OCI-LY7 (cell line): ENCODE results near the gene DAGLA. TPM values are rescaled to one million over a fixed set of nuclear protein-coding genes. Genes with fewer than 3 reads are reported as not detected.

ENCODE experiments used
- BruUV-seq: library from RNA; stranded (reverse); fragments of 400-500 nt; replicated peaks from 2 replicates; lab custom pipeline; 2021; lab: Mats Ljungman, UMichigan
- CTCF ChIA-PET: fragments of 300-600 bp; sonication (Branson Sonifier 250); formaldehyde crosslinking; loops from one replicate; lab custom pipeline; 2022; ENCODE audit warnings: antibody characterized with exemption; ENCODE audit not compliant: unreplicated experiment; lab: Charles Lee
- POLR2A ChIA-PET: fragments of 300-600 bp; sonication (Branson Sonifier 250); formaldehyde crosslinking; loops from one replicate; lab custom pipeline; 2022; ENCODE audit warnings: antibody characterized with exemption; lab: Charles Lee
- DNase-seq: peaks from one replicate; pipeline ENCODE4 v3.0.0-alpha.2; 2015; ENCODE audit warnings: low spot score
- H2AFZ ChIP-seq: fragments of 200-600 bp; sonication (generic), shearing (Covaris generic); 2 replicates; pipeline ENCODE4 v1.6.1; 2014; ENCODE audit warnings: mild to moderate bottlenecking, antibody characterized with exemption, low read length, moderate library complexity
- H3K27ac ChIP-seq: fragments of 200-600 bp; sonication (generic); 2 replicates; pipeline ENCODE4 v1.5.1; 2014; ENCODE audit warnings: mixed run types, low read depth, mild to moderate bottlenecking, moderate library complexity, low read length, inconsistent platforms; ENCODE audit not compliant: poor library complexity, severe bottlenecking
- H3K36me3 ChIP-seq: fragments of 200-600 bp; sonication (generic); 2 replicates; pipeline ENCODE4 v1.6.1; 2014; ENCODE audit warnings: mild to moderate bottlenecking, antibody characterized with exemption, low read length, moderate library complexity, mixed read lengths; ENCODE audit not compliant: insufficient read depth
- H3K4me1 ChIP-seq: fragments of 200-600 bp; sonication (generic); 2 replicates; pipeline ENCODE4 v1.5.1; 2014; ENCODE audit warnings: mild to moderate bottlenecking, low read length; ENCODE audit not compliant: insufficient read depth, poor library complexity, severe bottlenecking
- H3K4me2 ChIP-seq: fragments of 200-600 bp; sonication (generic); 2 replicates; pipeline ENCODE4 v1.6.1; 2014; ENCODE audit warnings: mild to moderate bottlenecking, low read length
- H3K4me3 ChIP-seq: fragments of 200-600 bp; sonication (generic); 2 replicates; pipeline ENCODE4 v1.5.1; 2014; ENCODE audit warnings: mild to moderate bottlenecking, low read depth, low read length; ENCODE audit not compliant: poor library complexity, severe bottlenecking
- H3K79me2 ChIP-seq: fragments of 200-600 bp; sonication (generic); 2 replicates; pipeline ENCODE4 v1.6.1; 2016; ENCODE audit warnings: low read depth, mild to moderate bottlenecking, low read length, moderate library complexity, mixed read lengths; ENCODE audit not compliant: insufficient read depth
- H3K9me2 ChIP-seq: fragments of 200-600 bp; sonication (generic); 2 replicates; pipeline ENCODE4 v1.6.1; 2016; ENCODE audit warnings: mild to moderate bottlenecking, low read length, mixed read lengths; ENCODE audit not compliant: insufficient read depth
- H3K9me3 ChIP-seq: fragments of 200-600 bp; sonication (generic); 2 replicates; pipeline ENCODE4 v1.6.1; 2014; ENCODE audit warnings: mild to moderate bottlenecking, mixed run types, low read length, mixed read lengths
- H4K20me1 ChIP-seq: fragments of 200-600 bp; sonication (generic); 2 replicates; pipeline ENCODE4 v1.6.1; 2014; ENCODE audit warnings: mild to moderate bottlenecking, antibody characterized with exemption, low read length, moderate library complexity, mixed read lengths; ENCODE audit not compliant: insufficient read depth
- EZH2phosphoT487 ChIP-seq: fragments of 200-600 bp; sonication (generic); IDR thresholded peaks from 2 replicates; pipeline ENCODE4 v1.6.1; 2018; ENCODE audit warnings: low read depth, borderline replicate concordance, mild to moderate bottlenecking, mixed run types, antibody characterized with exemption, low read length, moderate library complexity, mixed read lengths
- intact Hi-C: fragments of 100-400 bp; cut with micrococcal nuclease; formaldehyde crosslinking; loops from one replicate; pipeline ENCODE4 v1.10.0; 2022; ENCODE audit not compliant: unreplicated experiment
- total RNA-seq, 2 experiments: library from RNA; depleted of rRNA in 1 of 2; stranded (reverse); fragments of >200 nt in 1 of 2; shearing (Covaris generic) in 1 of 2; gene quantifications; 2 replicates each; pipeline ENCODE4 v1.2.3, GENCODE V29; 2014 to 2022
- TF ChIP-seq, protein P1 (sequence below): fragments of 200-600 bp; sonication (generic); conservative IDR thresholded peaks from 2 replicates; pipeline ENCODE4 v1.5.1; 2014; ENCODE audit warnings: mild to moderate bottlenecking, antibody characterized with exemption, low read length, moderate library complexity, mixed read lengths

Gene DAGLA
- total RNA-seq, 2 experiments from 2014 or later, result not detected

DNA sequence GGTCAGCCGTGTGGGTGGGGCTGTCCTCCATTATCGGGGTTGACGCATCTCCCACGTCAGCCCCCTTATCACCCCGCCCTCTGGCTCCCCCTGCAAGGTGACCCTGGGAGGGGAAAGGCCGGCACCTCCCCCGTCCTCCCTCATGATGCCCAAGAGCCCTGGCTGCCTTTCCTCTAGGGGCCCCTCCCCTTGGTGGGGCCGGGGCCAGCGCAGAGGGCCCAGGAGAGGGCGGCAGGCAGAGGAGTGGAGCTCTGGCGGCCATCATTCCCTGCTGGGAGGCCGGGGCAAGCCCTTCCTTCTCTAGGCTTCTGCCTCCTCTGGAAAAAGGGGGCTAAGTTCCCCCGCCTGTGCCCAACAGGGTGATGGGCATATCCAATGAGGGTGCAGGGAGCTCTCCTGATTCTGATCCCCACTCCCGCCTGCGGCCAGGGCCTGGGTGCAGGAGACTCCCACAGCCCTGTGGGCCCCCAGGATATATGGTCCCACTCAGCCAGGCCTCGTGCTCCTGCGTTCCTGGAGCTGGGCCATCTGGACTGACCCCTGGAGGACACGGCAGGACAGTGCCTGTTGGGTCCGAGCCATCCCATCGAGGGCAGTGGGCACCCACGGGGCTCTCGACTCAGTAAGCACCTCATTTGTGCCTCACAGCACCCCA lies 84.5 kb downstream of the DAGLA start:
- Histone ChIP-seq H3K4me2 (no peak overlapping the region), H2AFZ (no peak overlapping the region), H3K79me2 (no peaks in the 10 kb centered on the region), H3K27ac (no peak overlapping the region), H3K9me3 (no peaks in the 10 kb centered on the region), H3K4me1 (no peaks in the 10 kb centered on the region), H3K9me2 (no peaks in the 10 kb centered on the region), H3K4me3 (no peak overlapping the region), H3K36me3 (no peaks in the 10 kb centered on the region), H4K20me1 (no peaks in the 10 kb centered on the region)
- no peak for TF ChIP-seq EZH2phosphoT487
- TF ChIP-seq, protein P1, sequence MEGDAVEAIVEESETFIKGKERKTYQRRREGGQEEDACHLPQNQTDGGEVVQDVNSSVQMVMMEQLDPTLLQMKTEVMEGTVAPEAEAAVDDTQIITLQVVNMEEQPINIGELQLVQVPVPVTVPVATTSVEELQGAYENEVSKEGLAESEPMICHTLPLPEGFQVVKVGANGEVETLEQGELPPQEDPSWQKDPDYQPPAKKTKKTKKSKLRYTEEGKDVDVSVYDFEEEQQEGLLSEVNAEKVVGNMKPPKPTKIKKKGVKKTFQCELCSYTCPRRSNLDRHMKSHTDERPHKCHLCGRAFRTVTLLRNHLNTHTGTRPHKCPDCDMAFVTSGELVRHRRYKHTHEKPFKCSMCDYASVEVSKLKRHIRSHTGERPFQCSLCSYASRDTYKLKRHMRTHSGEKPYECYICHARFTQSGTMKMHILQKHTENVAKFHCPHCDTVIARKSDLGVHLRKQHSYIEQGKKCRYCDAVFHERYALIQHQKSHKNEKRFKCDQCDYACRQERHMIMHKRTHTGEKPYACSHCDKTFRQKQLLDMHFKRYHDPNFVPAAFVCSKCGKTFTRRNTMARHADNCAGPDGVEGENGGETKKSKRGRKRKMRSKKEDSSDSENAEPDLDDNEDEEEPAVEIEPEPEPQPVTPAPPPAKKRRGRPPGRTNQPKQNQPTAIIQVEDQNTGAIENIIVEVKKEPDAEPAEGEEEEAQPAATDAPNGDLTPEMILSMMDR, result no peak
- POLR2A ChIA-PET, result no interaction called here
- intact Hi-C loops, result no loop called here
- no peak for DNase-seq
- no TSS peak for BruUV-seq
- CTCF ChIA-PET, result no interaction called here

DNA sequence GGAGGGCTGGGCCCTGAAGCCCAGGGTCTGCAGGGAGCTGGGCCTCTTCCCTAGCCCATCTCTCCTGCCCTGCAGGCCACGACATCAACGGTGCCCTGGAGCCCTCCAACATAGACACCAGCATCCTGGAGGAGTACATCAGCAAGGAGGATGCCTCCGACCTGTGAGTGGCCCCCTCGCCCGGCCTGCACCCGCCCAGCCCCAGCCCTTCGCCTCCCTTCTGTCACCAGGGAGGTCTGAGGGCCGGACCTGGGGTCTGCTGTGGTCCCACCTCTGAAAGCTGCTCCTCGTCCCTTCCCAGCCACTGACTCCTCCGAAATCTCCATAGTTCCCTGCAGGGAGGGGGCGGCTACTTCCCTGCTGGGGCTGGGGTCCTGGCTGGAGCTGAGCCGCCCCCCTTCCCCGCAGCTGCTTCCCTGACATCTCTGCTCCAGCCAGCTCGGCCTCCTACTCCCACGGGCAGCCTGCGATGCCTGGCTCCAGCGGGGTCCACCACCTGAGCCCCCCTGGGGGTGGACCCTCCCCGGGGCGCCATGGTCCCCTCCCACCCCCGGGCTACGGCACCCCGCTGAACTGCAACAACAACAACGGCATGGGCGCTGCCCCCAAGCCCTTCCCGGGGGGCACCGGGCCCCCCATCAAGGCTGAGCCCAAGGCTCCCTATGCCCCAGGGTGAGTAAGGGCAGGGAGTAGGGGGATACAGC lies 85.5 kb downstream of the DAGLA start:
- no peak overlapping the region for H3K4me2 ChIP-seq
- ChIA-PET POLR2A (no interaction called here), CTCF (no interaction called here)
- BruUV-seq, result no TSS peak
- no peaks in the 10 kb centered on the region for H3K4me1 ChIP-seq
- H3K27ac ChIP-seq, result no peak overlapping the region
- H4K20me1 ChIP-seq, result no peaks in the 10 kb centered on the region
- H3K36me3 ChIP-seq, result no peaks in the 10 kb centered on the region
- intact Hi-C loops, result no loop called here
- no peaks in the 10 kb centered on the region for H3K79me2 ChIP-seq
- H3K4me3 ChIP-seq, result no peak overlapping the region
- no peak for DNase-seq
- TF ChIP-seq, protein P1, result no peak
- no peak for TF ChIP-seq EZH2phosphoT487
- H3K9me2 ChIP-seq, result no peaks in the 10 kb centered on the region
- no peaks in the 10 kb centered on the region for H3K9me3 ChIP-seq
- H2AFZ ChIP-seq, result no peak overlapping the region

GRCh38 chr11:61766353-61766841 lies 86.2 kb downstream of the DAGLA start:
- Histone ChIP-seq H3K79me2 (no peaks in the 10 kb centered on the region), H3K4me2 (no peak overlapping the region), H3K9me2 (no peaks in the 10 kb centered on the region), H3K4me1 (no peaks in the 10 kb centered on the region), H3K36me3 (no peaks in the 10 kb centered on the region), H3K27ac (no peak overlapping the region), H3K9me3 (no peaks in the 10 kb centered on the region), H3K4me3 (no peak overlapping the region), H4K20me1 (no peaks in the 10 kb centered on the region), H2AFZ (no peak overlapping the region)
- no TSS peak for BruUV-seq
- ChIA-PET POLR2A (no interaction called here), CTCF (no interaction called here)
- intact Hi-C loops, result no loop called here
- DNase-seq, result no peak
- TF ChIP-seq, protein P1, result no peak
- no peak for TF ChIP-seq EZH2phosphoT487
